HG03095 (cell line): Measurements from ENCODE around the gene APOOL.
"Not testable (repeated sequence)": the region's sequence is repeated elsewhere in the genome, so short reads cannot be mapped to it uniquely, and the experiment has no call there.

Experiments
- ATAC-seq: cut with Tn5 transposase; IDR thresholded peaks from one replicate; pipeline ENCODE4 v1.9.1; 2021; ENCODE audit warnings: moderate library complexity; ENCODE audit not compliant: unreplicated experiment

The APOOL gene

GRCh38 chrX:85077247-85077646, 73.6 kb downstream of the APOOL start:
- not testable (repeated sequence) for ATAC-seq

GRCh38 chrX:85084770-85085393, 81.2 kb downstream of the APOOL start:
- ATAC-seq, result peak; percentile 93

- ATAC-seq, result no peak
Measured at GRCh38 chrX:85089321-85089840, 85.7 kb downstream of the APOOL start.

GRCh38 chrX:85107407-85107806, 103.7 kb downstream of the APOOL start:
- no peak for ATAC-seq

GRCh38 chrX:85108165-85108564, 104.5 kb downstream of the APOOL start:
- no peak for ATAC-seq

- ATAC-seq, result no peak
Measured at GRCh38 chrX:85109235-85109634, 105.6 kb downstream of the APOOL start.

- no peak for ATAC-seq
Measured at GRCh38 chrX:85111347-85111746, 107.7 kb downstream of the APOOL start.

GRCh38 chrX:85112293-85112692, 108.6 kb downstream of the APOOL start:
- ATAC-seq, result no peak

GRCh38 chrX:85113746-85114145, 110.1 kb downstream of the APOOL start:
- no peak for ATAC-seq

- ATAC-seq, result no peak
Measured at GRCh38 chrX:85114171-85114570, 110.5 kb downstream of the APOOL start.

- no peak for ATAC-seq
Measured at GRCh38 chrX:85114776-85115175, 111.1 kb downstream of the APOOL start.

GRCh38 chrX:85115252-85115651, 111.6 kb downstream of the APOOL start:
- no peak for ATAC-seq

- no peak for ATAC-seq
Measured at GRCh38 chrX:85136409-85136808, 132.7 kb downstream of the APOOL start.

- ATAC-seq, result no peak
Measured at GRCh38 chrX:85139422-85139821, 135.7 kb downstream of the APOOL start.

- ATAC-seq, result no peak
Measured at GRCh38 chrX:85140964-85141363, 137.3 kb downstream of the APOOL start.
